ENCODE data around the gene PRKCD.

PRKCD gene

GRCh38 chr3:53166206-53166605 lies 5.2 kb downstream of the PRKCD start:
- Histone ChIP-seq H3K36me3 (ENCODE audit: control insufficient read depth in 2 of 2, insufficient read depth in 2 of 2, low read length in 2 of 2) (no peaks in the 10 kb centered on the region), H3K4me3 (ENCODE audit: low read length in 2 of 2) (no peak overlapping the region), H3K4me1 (ENCODE audit: control insufficient read depth, insufficient read depth, low read length) (peaks cover 24% of the 10 kb centered on the region), H3K9ac (ENCODE audit: low read length in 2 of 2) (no peak overlapping the region), H3K27me3 (ENCODE audit: control insufficient read depth in 1 of 2, insufficient read depth in 2 of 2, low read length in 2 of 2) (no peaks in the 10 kb centered on the region), H3K9me3 (ENCODE audit: control insufficient read depth in 2 of 2, low read length in 2 of 2) (no peaks in the 10 kb centered on the region), H3K27ac (ENCODE audit: low read length) (no peak overlapping the region)

- peak overlapping the region in 1 of 2 donors; percentile 13 for H3K9ac ChIP-seq (ENCODE audit: low read length in 2 of 2)
These were observed 5.8 kb downstream of the PRKCD start for GRCh38 chr3:53166781-53167291.

GRCh38 chr3:53167418-53168174 lies 6.6 kb downstream of the PRKCD start:
- Histone ChIP-seq H3K27me3 (ENCODE audit: control insufficient read depth in 1 of 2, insufficient read depth in 2 of 2, low read length in 2 of 2) (no peaks in the 10 kb centered on the region), H3K4me1 (ENCODE audit: control insufficient read depth, insufficient read depth, low read length) (peaks cover 18% of the 10 kb centered on the region), H3K27ac (ENCODE audit: low read length) (no peak overlapping the region), H3K9me3 (ENCODE audit: control insufficient read depth in 2 of 2, low read length in 2 of 2) (no peaks in the 10 kb centered on the region), H3K4me3 (ENCODE audit: low read length in 2 of 2) (peak overlapping the region in 1 of 2 donors; percentile 15), H3K36me3 (ENCODE audit: control insufficient read depth in 2 of 2, insufficient read depth in 2 of 2, low read length in 2 of 2) (no peaks in the 10 kb centered on the region), H3K9ac (ENCODE audit: low read length in 2 of 2) (no peak overlapping the region)

More at GRCh38 chr3:53166781-53167291, 5.8 kb downstream of the PRKCD start:
- H3K9me3 ChIP-seq (ENCODE audit: control insufficient read depth in 2 of 2, low read length in 2 of 2) = no peaks in the 10 kb centered on the region
- peaks cover 24% of the 10 kb centered on the region for H3K4me1 ChIP-seq (ENCODE audit: control insufficient read depth, insufficient read depth, low read length)
- H3K4me3 ChIP-seq (ENCODE audit: low read length in 2 of 2) = no peak overlapping the region
- H3K27ac ChIP-seq (ENCODE audit: low read length) = no peak overlapping the region
- no peaks in the 10 kb centered on the region for H3K36me3 ChIP-seq (ENCODE audit: control insufficient read depth in 2 of 2, insufficient read depth in 2 of 2, low read length in 2 of 2)
- H3K27me3 ChIP-seq (ENCODE audit: control insufficient read depth in 1 of 2, insufficient read depth in 2 of 2, low read length in 2 of 2) = no peaks in the 10 kb centered on the region

DNA sequence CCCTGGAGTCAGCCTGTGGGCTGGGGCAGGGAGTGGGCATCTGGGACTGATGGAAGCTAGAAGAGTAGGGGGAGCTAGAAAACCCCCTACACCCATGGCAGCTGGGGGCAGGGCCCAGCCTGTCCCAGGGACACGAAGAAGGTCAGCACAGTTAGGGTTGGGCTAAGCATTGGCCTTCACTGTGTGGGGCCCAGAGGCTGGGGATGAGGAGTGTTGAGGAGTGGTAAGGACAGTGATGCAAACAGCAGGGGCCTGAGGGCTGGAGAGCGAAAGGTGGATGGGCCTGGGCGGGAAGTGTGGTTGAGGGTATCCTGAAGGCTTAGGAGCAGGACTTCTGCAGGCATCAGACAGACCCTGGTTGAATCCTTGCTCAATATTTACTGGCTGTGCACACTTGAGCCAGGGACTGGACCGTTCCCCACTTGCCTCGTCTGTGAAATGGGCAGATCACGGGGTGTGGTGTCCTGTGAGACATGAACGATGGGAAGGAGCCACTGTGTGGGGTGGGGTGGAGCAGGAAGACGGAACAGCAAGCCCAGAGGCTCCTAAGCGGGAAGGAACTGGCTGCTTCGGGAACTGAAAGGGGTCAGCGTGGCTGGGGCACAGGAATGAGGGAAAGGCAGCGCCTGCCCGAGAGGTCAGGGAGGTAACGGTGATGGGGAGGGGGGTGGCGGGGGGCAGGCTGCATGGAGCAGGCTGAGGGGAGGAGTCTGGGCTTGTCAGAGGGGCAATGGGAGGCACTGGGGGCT lies 7.3 kb downstream of the PRKCD start:
- Histone ChIP-seq H3K27me3 (ENCODE audit: control insufficient read depth in 1 of 2, insufficient read depth in 2 of 2, low read length in 2 of 2) (no peaks in the 10 kb centered on the region), H3K36me3 (ENCODE audit: control insufficient read depth in 2 of 2, insufficient read depth in 2 of 2, low read length in 2 of 2) (no peaks in the 10 kb centered on the region), H3K9me3 (ENCODE audit: control insufficient read depth in 2 of 2, low read length in 2 of 2) (no peaks in the 10 kb centered on the region), H3K9ac (ENCODE audit: low read length in 2 of 2) (no peak overlapping the region), H3K27ac (ENCODE audit: low read length) (no peak overlapping the region), H3K4me3 (ENCODE audit: low read length in 2 of 2) (no peak overlapping the region), H3K4me1 (ENCODE audit: control insufficient read depth, insufficient read depth, low read length) (peaks cover 11% of the 10 kb centered on the region)

GRCh38 chr3:53169045-53169831 lies 8.2 kb downstream of the PRKCD start:
- Histone ChIP-seq H3K27ac (ENCODE audit: low read length) (no peak overlapping the region), H3K4me3 (ENCODE audit: low read length in 2 of 2) (no peak overlapping the region), H3K36me3 (ENCODE audit: control insufficient read depth in 2 of 2, insufficient read depth in 2 of 2, low read length in 2 of 2) (peaks cover 0 to 2% of the 10 kb centered on the region in 2 donors)

GRCh38 chr3:53169832-53170324 lies 8.9 kb downstream of the PRKCD start:
- Histone ChIP-seq H3K27me3 (ENCODE audit: control insufficient read depth in 1 of 2, insufficient read depth in 2 of 2, low read length in 2 of 2) (no peaks in the 10 kb centered on the region), H3K9me3 (ENCODE audit: control insufficient read depth in 2 of 2, low read length in 2 of 2) (no peaks in the 10 kb centered on the region), H3K27ac (ENCODE audit: low read length) (no peak overlapping the region), H3K4me1 (ENCODE audit: control insufficient read depth, insufficient read depth, low read length) (peaks cover 11% of the 10 kb centered on the region), H3K36me3 (ENCODE audit: control insufficient read depth in 2 of 2, insufficient read depth in 2 of 2, low read length in 2 of 2) (peaks cover 0 to 2% of the 10 kb centered on the region in 2 donors), H3K4me3 (ENCODE audit: low read length in 2 of 2) (no peak overlapping the region), H3K9ac (ENCODE audit: low read length in 2 of 2) (no peak overlapping the region)

More at GRCh38 chr3:53169045-53169831, 8.2 kb downstream of the PRKCD start:
- Histone ChIP-seq H3K9me3 (ENCODE audit: control insufficient read depth in 2 of 2, low read length in 2 of 2) (no peaks in the 10 kb centered on the region), H3K27me3 (ENCODE audit: control insufficient read depth in 1 of 2, insufficient read depth in 2 of 2, low read length in 2 of 2) (no peaks in the 10 kb centered on the region), H3K4me1 (ENCODE audit: control insufficient read depth, insufficient read depth, low read length) (peaks cover 11% of the 10 kb centered on the region), H3K9ac (ENCODE audit: low read length in 2 of 2) (no peak overlapping the region)

DNA sequence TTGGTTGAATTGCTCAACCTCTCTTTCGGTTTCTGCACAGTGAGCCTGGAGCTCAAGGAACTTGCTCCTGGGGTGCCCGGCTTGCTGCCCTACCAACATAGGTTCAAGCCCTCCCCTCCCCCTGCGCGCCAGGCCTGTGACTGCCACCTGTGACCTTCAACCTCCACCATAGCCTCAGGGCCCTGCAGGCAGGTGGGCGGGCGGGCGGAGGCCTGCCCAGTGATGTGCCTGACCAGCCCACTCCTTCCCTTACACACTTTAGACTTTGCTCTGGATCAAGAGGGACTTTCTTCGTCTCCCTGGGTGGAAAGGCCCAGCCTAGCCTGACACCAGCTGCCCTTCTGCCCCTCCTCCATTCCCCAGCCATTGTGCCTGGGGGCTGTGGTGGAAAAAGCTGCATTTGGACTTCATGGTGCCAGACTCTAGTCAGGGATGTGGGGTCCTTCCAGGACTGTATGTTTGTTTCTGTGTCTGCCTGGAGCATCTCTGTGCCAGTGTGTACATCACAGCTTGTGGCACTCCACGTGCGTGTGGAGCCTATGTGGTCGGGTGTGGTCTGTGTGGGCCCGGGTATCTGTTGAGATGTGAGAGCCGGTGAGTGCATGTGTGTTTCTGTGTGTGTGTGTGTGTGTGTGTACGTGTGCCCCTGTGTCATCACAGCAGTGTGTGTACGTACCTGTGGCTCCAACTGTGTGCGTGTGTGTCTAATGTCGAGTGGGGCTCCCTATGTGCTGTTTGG lies 9.5 kb downstream of the PRKCD start:
- H3K36me3 ChIP-seq (ENCODE audit: control insufficient read depth in 2 of 2, insufficient read depth in 2 of 2, low read length in 2 of 2) = peaks cover 0 to 2% of the 10 kb centered on the region in 2 donors
- H3K27ac ChIP-seq (ENCODE audit: low read length) = no peak overlapping the region
- H3K9ac ChIP-seq (ENCODE audit: low read length in 2 of 2) = no peak overlapping the region
- peaks cover 11% of the 10 kb centered on the region for H3K4me1 ChIP-seq (ENCODE audit: control insufficient read depth, insufficient read depth, low read length)
- no peaks in the 10 kb centered on the region for H3K27me3 ChIP-seq (ENCODE audit: control insufficient read depth in 1 of 2, insufficient read depth in 2 of 2, low read length in 2 of 2)
- H3K9me3 ChIP-seq (ENCODE audit: control insufficient read depth in 2 of 2, low read length in 2 of 2) = no peaks in the 10 kb centered on the region
- H3K4me3 ChIP-seq (ENCODE audit: low read length in 2 of 2) = no peak overlapping the region

- H3K4me1 ChIP-seq (ENCODE audit: control insufficient read depth, insufficient read depth, low read length) = peaks cover 11% of the 10 kb centered on the region
- H3K27ac ChIP-seq (ENCODE audit: low read length) = no peak overlapping the region
- no peaks in the 10 kb centered on the region for H3K9me3 ChIP-seq (ENCODE audit: control insufficient read depth in 2 of 2, low read length in 2 of 2)
- no peak overlapping the region for H3K4me3 ChIP-seq (ENCODE audit: low read length in 2 of 2)
- H3K27me3 ChIP-seq (ENCODE audit: control insufficient read depth in 1 of 2, insufficient read depth in 2 of 2, low read length in 2 of 2) = no peaks in the 10 kb centered on the region
- peaks cover 0 to 2% of the 10 kb centered on the region in 2 donors for H3K36me3 ChIP-seq (ENCODE audit: control insufficient read depth in 2 of 2, insufficient read depth in 2 of 2, low read length in 2 of 2)
- H3K9ac ChIP-seq (ENCODE audit: low read length in 2 of 2) = no peak overlapping the region
These were observed 10.0 kb downstream of the PRKCD start for GRCh38 chr3:53171064-53171418.

DNA sequence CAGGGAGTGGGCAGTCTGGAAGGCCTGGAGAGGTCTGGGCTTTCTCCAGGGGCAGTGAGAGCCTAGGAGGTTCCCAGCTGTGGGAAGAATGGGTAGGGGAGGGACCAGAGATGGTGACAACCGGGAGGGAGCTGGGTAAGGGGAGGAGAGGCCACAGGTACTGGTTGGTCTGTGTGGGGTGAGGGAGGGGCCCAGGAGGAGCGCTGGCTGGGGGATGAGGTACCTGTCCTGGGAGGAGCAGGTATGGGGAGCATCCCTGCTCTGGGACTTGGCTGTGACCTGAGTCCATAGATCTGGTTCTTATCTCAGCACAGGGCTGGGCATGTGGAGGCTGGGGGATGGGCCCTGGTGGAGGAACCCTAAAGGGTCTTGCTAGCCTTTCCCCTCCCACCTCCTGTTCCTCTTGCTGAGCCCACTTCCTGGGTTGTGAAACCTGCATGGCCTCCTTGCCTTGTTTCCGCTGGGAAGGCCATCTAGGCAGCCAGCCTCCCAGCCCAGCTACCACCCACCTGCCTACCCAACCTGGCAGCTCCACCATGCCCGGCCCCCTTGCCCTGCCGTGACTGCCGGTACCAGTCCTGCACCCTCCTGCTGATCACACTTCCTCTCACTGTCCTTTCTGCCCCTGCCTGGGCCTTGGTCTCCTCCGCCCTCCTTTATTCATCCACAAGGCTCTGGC lies 11.0 kb downstream of the PRKCD start:
- Histone ChIP-seq H3K4me3 (ENCODE audit: low read length in 2 of 2) (no peak overlapping the region), H3K9me3 (ENCODE audit: control insufficient read depth in 2 of 2, low read length in 2 of 2) (no peaks in the 10 kb centered on the region), H3K9ac (ENCODE audit: low read length in 2 of 2) (no peak overlapping the region), H3K27ac (ENCODE audit: low read length) (no peak overlapping the region), H3K27me3 (ENCODE audit: control insufficient read depth in 1 of 2, insufficient read depth in 2 of 2, low read length in 2 of 2) (no peaks in the 10 kb centered on the region), H3K4me1 (ENCODE audit: control insufficient read depth, insufficient read depth, low read length) (peaks cover 6% of the 10 kb centered on the region), H3K36me3 (ENCODE audit: control insufficient read depth in 2 of 2, insufficient read depth in 2 of 2, low read length in 2 of 2) (peaks cover 0 to 2% of the 10 kb centered on the region in 2 donors)

All from stomach smooth muscle (tissue), 2 donors.